Peyer's patch (tissue), 4 donors: ENCODE measurements around the gene TMEM91.

ENCODE experiments used
- POLR2A ChIP-seq, 2 donors: fragments of 450-650 bp; IDR thresholded peaks; one replicate each; pipeline ENCODE4 v1.5.1; 2017; ENCODE audit warnings: antibody characterized with exemption in 2 of 2, mild to moderate bottlenecking in 2 of 2, moderate library complexity in 2 of 2
- TF ChIP-seq, protein P1 (sequence below), 6 experiments: fragments of 450-650 bp in 4 of 6; fragments of 200-600 bp in 2 of 6; sonication (generic) in 1 of 6; IDR thresholded peaks; one replicate each; pipeline ENCODE4 v1.5.1; 2017 to 2019; ENCODE audit warnings: antibody characterized with exemption in 6 of 6, mild to moderate bottlenecking in 3 of 6, moderate library complexity in 1 of 6

DNA sequence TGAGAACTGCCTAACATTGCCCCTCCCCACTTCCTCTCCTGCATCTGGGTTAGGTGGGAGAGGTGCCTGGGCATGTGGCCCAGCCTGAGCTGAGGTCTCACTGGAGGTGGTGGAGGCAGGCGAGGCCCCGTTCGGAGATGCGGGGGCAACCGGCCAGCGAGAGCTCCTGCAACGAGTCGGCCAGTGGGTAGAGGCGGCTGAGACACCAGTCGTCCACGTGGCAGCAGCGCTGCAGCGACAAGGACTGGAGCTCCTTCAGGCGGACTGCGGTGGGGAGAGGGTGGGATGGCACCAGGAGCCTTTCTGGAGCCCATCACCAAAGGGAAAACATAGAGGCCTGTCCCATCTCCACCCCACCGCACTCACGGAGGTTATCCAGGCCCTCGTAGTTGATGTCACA, 56.8 kb downstream of the TMEM91 start:
- TF ChIP-seq, protein P1, sequence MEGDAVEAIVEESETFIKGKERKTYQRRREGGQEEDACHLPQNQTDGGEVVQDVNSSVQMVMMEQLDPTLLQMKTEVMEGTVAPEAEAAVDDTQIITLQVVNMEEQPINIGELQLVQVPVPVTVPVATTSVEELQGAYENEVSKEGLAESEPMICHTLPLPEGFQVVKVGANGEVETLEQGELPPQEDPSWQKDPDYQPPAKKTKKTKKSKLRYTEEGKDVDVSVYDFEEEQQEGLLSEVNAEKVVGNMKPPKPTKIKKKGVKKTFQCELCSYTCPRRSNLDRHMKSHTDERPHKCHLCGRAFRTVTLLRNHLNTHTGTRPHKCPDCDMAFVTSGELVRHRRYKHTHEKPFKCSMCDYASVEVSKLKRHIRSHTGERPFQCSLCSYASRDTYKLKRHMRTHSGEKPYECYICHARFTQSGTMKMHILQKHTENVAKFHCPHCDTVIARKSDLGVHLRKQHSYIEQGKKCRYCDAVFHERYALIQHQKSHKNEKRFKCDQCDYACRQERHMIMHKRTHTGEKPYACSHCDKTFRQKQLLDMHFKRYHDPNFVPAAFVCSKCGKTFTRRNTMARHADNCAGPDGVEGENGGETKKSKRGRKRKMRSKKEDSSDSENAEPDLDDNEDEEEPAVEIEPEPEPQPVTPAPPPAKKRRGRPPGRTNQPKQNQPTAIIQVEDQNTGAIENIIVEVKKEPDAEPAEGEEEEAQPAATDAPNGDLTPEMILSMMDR (IDR thresholded peaks at IDR 0.05) = no peak
- no peak for TF ChIP-seq POLR2A (IDR thresholded peaks at IDR 0.05)
